HepG2 (cell line): ENCODE data around the gene SPACDR. TPM values are rescaled to one million over a fixed set of nuclear protein-coding genes. Genes with fewer than 3 reads are reported as not detected.

ENCODE experiments used
- ATAC-seq: fragments of 200-7000 bp; cut with Tn5 transposase; 3 replicates; pipeline ENCODE4 v1.9.1; 2020; ENCODE audit warnings: mild to moderate bottlenecking, moderate library complexity
- BruUV-seq: library from RNA; stranded (reverse); fragments of 400-500 nt; replicated peaks from 2 replicates; lab custom pipeline; 2021; lab: Mats Ljungman, UMichigan
- CTCF ChIA-PET: fragments of 300-600 bp; formaldehyde crosslinking; extraction: SDS; loops from one replicate; lab custom pipeline; 2021; ENCODE audit warnings: low total read pairs, inconsistent platforms, low intra/inter-chr PET ratio; lab: Yijun Ruan, JAX
- POLR2A ChIA-PET: fragments of 350-600 bp; sonication (Branson Sonifier 250); formaldehyde crosslinking; loops from one replicate; lab custom pipeline; 2020; ENCODE audit warnings: antibody characterized with exemption, inconsistent platforms; lab: Yijun Ruan, JAX
- DNase-seq: peaks from one replicate; pipeline ENCODE4 v3.0.0-alpha.2; 2015; ENCODE audit warnings: low spot score
- FAIRE-seq: peaks from 3 replicates; lab custom pipeline; 2011; peaks lifted over from hg19 to GRCh38; lab: Jason Lieb, UNC
- H2AFZ ChIP-seq: one replicate; pipeline ENCODE4 v1.6.1; 2011; ENCODE audit warnings: low read length, inconsistent platforms
- H3K27ac ChIP-seq: fragments of 300-600 bp; 3 replicates; pipeline ENCODE4 v1.8.0; 2011; ENCODE audit warnings: mixed run types, mild to moderate bottlenecking, mixed read lengths, low read length, inconsistent platforms; ENCODE audit not compliant: insufficient read depth; ENCODE audit errors: extremely low read length
- H3K27me3 ChIP-seq, 2 experiments: fragments of 200-600 bp in 1 of 2; 2 replicates in 1 of 2; 3 replicates in 1 of 2; pipeline versions ENCODE4 v1.6.0 to v1.8.0; 2011; ENCODE audit warnings: low read length in 2 of 2, mild to moderate bottlenecking in 2 of 2, moderate library complexity in 2 of 2, inconsistent platforms in 1 of 2; ENCODE audit not compliant: insufficient read depth in 2 of 2, control insufficient read depth in 1 of 2
- H3K36me3 ChIP-seq, 2 experiments: fragments of 200-600 bp in 1 of 2; replicated peaks in 1 of 2; 2 replicates in 1 of 2; 3 replicates in 1 of 2; pipeline versions ENCODE4 v1.5.1 to v1.8.0; 2011; ENCODE audit warnings: low read length in 2 of 2, inconsistent platforms in 1 of 2; ENCODE audit not compliant: insufficient read depth in 2 of 2, control insufficient read depth in 1 of 2
- H3K4me1 ChIP-seq: 2 replicates; pipeline ENCODE4 v1.5.1; 2012; ENCODE audit warnings: low read length, inconsistent platforms; ENCODE audit not compliant: insufficient read depth
- H3K4me2 ChIP-seq: 2 replicates; pipeline ENCODE4 v1.6.0; 2011; ENCODE audit warnings: low read depth, low read length, inconsistent platforms
- H3K4me3 ChIP-seq, 3 experiments: fragments of 200-600 bp in 1 of 3; sonication (generic), shearing (Covaris generic) in 1 of 3; replicated peaks in 1 of 3; 2 replicates each; pipeline ENCODE4 v1.5.1; 2011 to 2016; ENCODE audit warnings: low read length in 3 of 3, inconsistent platforms in 2 of 3, low read depth in 2 of 3, mild to moderate bottlenecking in 2 of 3, control low read depth in 1 of 3, mixed read lengths in 1 of 3; ENCODE audit not compliant: insufficient read depth in 1 of 3
- H3K79me2 ChIP-seq: one replicate; pipeline ENCODE4 v1.6.1; 2011; ENCODE audit warnings: low read length, inconsistent platforms; ENCODE audit not compliant: insufficient read depth
- H3K9ac ChIP-seq: 2 replicates; pipeline ENCODE4 v1.6.0; 2011; ENCODE audit warnings: mild to moderate bottlenecking, low read depth, low read length, inconsistent platforms; ENCODE audit not compliant: insufficient read depth
- H3K9me3 ChIP-seq: 2 replicates; pipeline ENCODE4 v1.5.1; 2012; ENCODE audit warnings: mild to moderate bottlenecking, low read length
- H4K20me1 ChIP-seq: 2 replicates; pipeline ENCODE4 v1.6.0; 2011; ENCODE audit warnings: inconsistent platforms, mild to moderate bottlenecking, low read length, moderate library complexity; ENCODE audit not compliant: insufficient read depth
- ARNTL ChIP-seq: sonication (generic); formaldehyde crosslinking; IDR thresholded peaks from 2 replicates; pipeline ENCODE4 v1.4.0; 2020; ENCODE audit warnings: mild to moderate bottlenecking, missing genetic modification reagents
- ATM ChIP-seq: fragments of 450-650 bp; IDR thresholded peaks from 2 replicates; pipeline ENCODE4 v1.7.1; 2017; ENCODE audit warnings: mild to moderate bottlenecking, borderline replicate concordance
- ELF4 ChIP-seq: sonication (generic); formaldehyde crosslinking; IDR thresholded peaks from 2 replicates; pipeline ENCODE4 v1.5.0; 2020; ENCODE audit warnings: missing genetic modification reagents, mild to moderate bottlenecking, moderate library complexity, borderline replicate concordance
- NCOA1 ChIP-seq: sonication (generic); formaldehyde crosslinking; IDR thresholded peaks from 2 replicates; pipeline ENCODE4 v1.9.0; 2021; ENCODE audit warnings: missing genetic modification reagents
- SALL1 ChIP-seq: sonication (generic); formaldehyde crosslinking; IDR thresholded peaks from 2 replicates; pipeline ENCODE4 v1.8.0; 2022; ENCODE audit warnings: mild to moderate bottlenecking, missing genetic modification reagents
- ZNF501 ChIP-seq: sonication (generic); formaldehyde crosslinking; IDR thresholded peaks from 2 replicates; pipeline ENCODE4 v1.5.1; 2020; ENCODE audit warnings: mild to moderate bottlenecking, moderate library complexity, missing genetic modification reagents
- ZNF670 ChIP-seq: sonication (generic); formaldehyde crosslinking; IDR thresholded peaks from 2 replicates; pipeline ENCODE4 v1.8.0; 2022; ENCODE audit warnings: mild to moderate bottlenecking, missing genetic modification reagents, borderline replicate concordance
- ZNF841 ChIP-seq: sonication (generic); formaldehyde crosslinking; IDR thresholded peaks from 2 replicates; pipeline ENCODE4 v1.8.1; 2023; ENCODE audit warnings: missing genetic modification reagents, borderline replicate concordance
- ZSCAN31 ChIP-seq: sonication (generic); formaldehyde crosslinking; IDR thresholded peaks from 2 replicates; pipeline ENCODE4 v1.5.0; 2020; ENCODE audit warnings: low read depth, mild to moderate bottlenecking, missing genetic modification reagents
- WGBS: methylation state at CpG from one replicate; pipeline ENCODE4 v1.1.6; 2017; ENCODE audit warnings: low lambda C conversion rate; 5-methylcytosine and 5-hydroxymethylcytosine counted together
- in situ Hi-C: cut with HindIII; loops from 2 replicates; pipeline ENCODE4 v1.10.0; 2017; ENCODE audit warnings: low pct_unique_long_range_greater_than_20kb; ENCODE audit not compliant: extremely low pct_ligation_motif_present
- intact Hi-C: fragments of 100-400 bp; cut with micrococcal nuclease; formaldehyde crosslinking; loops from one replicate; pipeline ENCODE4 v1.10.0; 2022; ENCODE audit not compliant: unreplicated experiment
- polyA plus RNA-seq, 8 experiments: library from polyadenylated mRNA; depleted of rRNA in 3 of 8; stranded (reverse) in 7 of 8; unstranded in 1 of 8; fragments of >200 nt; fragmentation: Illumina TruSeq in 4 of 8; extraction: Trizol in 4 of 8; gene quantifications; 2 replicates each; pipeline versions ENCODE4 v1.2.1 to v1.2.3, GENCODE V29; 2011 to 2016; ENCODE audit warnings: low read depth in 4 of 8, missing spikeins in 1 of 8, mixed read lengths in 1 of 8; ENCODE audit not compliant: insufficient read depth in 1 of 8
- total RNA-seq, 5 experiments: library from RNA; depleted of rRNA; stranded (reverse); fragments of >200 nt; fragmentation: Illumina TruSeq; extraction: Trizol; gene quantifications; 2 replicates each; pipeline ENCODE4 v1.2.3, GENCODE V29; 2016; ENCODE audit warnings: low read depth in 1 of 5

SPACDR gene
- total and polyA plus RNA-seq, 2 of the 13 experiments (the other 11 are each of a cell fraction or from before 2014, with no cell fraction given), result 0.41 TPM; not detected in 1

DNA sequence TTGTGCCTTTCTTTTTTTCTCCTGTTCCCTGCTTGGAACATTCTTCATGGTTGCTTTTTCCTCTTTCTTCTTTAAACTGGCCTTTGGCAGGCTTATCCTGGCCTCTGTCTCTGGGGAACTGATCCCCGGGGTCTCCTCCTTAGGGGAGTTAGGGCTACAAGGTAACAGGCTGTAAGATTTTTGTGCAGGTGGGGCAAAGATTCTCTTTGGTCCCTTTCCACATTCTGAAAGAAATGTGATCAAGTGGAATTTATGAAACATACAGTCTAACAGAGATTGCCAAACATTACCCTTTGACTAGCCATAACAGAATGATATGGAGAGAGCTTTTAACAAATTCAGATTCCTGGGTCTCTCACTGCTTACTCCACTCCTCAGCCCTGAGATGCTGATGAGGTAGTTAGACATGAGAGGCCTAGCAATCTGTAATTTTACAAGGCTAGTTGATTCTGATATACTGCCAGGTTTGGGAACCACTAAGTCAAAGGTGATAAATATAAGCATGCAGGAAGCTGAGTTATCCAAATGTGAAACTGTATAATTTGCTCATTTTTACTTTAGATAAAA is 44.3 kb downstream of the SPACDR start:
- CTCF ChIA-PET, result no interaction called here
- DNase-seq (no peak), ATAC-seq (no peak), FAIRE-seq (no peak)
- no peaks in the 10 kb centered on the region for H3K79me2 ChIP-seq
- no peak overlapping the region for H3K9ac ChIP-seq
- intact Hi-C loops (no loop called here), in situ Hi-C loops (no loop called here)
- H2AFZ ChIP-seq, result no peak overlapping the region
- H3K27ac ChIP-seq, result no peak overlapping the region
- POLR2A ChIA-PET, result interaction anchor here (1.4 kb wide), 1 partner anchor 9 kb away, joined by 11 read pairs; the partner anchor contains the start of gene ZCWPW1
- H3K4me3 ChIP-seq, result no peak overlapping the region
- no peaks in the 10 kb centered on the region for H3K27me3 ChIP-seq
- WGBS, result 72% methylated on average over 1 of the region's 1 CpG
- TF ChIP-seq ZNF841 (CRISPR knock-in tag), result no peak
- no peak for TF ChIP-seq ARNTL
- TF ChIP-seq SALL1 (CRISPR knock-in tag), result no peak
- no peak for TF ChIP-seq ZSCAN31
- no TSS peak for BruUV-seq
- H3K9me3 ChIP-seq, result no peaks in the 10 kb centered on the region
- no peaks in the 10 kb centered on the region for H3K36me3 ChIP-seq
- H4K20me1 ChIP-seq, result no peaks in the 10 kb centered on the region
- H3K4me1 ChIP-seq, result no peaks in the 10 kb centered on the region
- no peak overlapping the region for H3K4me2 ChIP-seq

GRCh38 chr7:100418930-100419659 is 45.0 kb downstream of the SPACDR start:
- no TSS peak for BruUV-seq
- TF ChIP-seq ELF4 (CRISPR knock-in tag) (no peak), ATM (no peak), NCOA1 (CRISPR knock-in tag) (no peak), ZNF670 (CRISPR knock-in tag) (no peak), ZNF501 (CRISPR knock-in tag) (no peak)
- in situ Hi-C loops, result no loop called here
- Histone ChIP-seq H2AFZ (no peak overlapping the region), H3K4me1 (no peaks in the 10 kb centered on the region), H4K20me1 (no peaks in the 10 kb centered on the region), H3K9ac (no peak overlapping the region), H3K36me3 (no peaks in the 10 kb centered on the region), H3K9me3 (no peaks in the 10 kb centered on the region), H3K4me3 (no peak overlapping the region), H3K27ac (no peak overlapping the region), H3K4me2 (no peak overlapping the region), H3K79me2 (no peaks in the 10 kb centered on the region), H3K27me3 (no peaks in the 10 kb centered on the region)
- POLR2A ChIA-PET, result interaction anchor here (1.4 kb wide), 1 partner anchor 9 kb away, joined by 11 read pairs; the partner anchor contains the start of gene ZCWPW1
- 100% methylated on average over 1 of the region's 1 CpG for WGBS
- DNase-seq (no peak), FAIRE-seq (no peak), ATAC-seq (no peak)
- intact Hi-C loops, result no loop called here
- CTCF ChIA-PET, result no interaction called here
